HG02623 (cell line): ENCODE results near the gene CACUL1.
"Not testable (repeated sequence)": the region's sequence is repeated elsewhere in the genome, so short reads cannot be mapped to it uniquely, and the experiment has no call there.

ENCODE experiments used
- ATAC-seq: cut with Tn5 transposase; IDR thresholded peaks from one replicate; pipeline ENCODE4 v1.9.1; 2021; ENCODE audit warnings: moderate library complexity; ENCODE audit not compliant: unreplicated experiment

The CACUL1 gene

DNA sequence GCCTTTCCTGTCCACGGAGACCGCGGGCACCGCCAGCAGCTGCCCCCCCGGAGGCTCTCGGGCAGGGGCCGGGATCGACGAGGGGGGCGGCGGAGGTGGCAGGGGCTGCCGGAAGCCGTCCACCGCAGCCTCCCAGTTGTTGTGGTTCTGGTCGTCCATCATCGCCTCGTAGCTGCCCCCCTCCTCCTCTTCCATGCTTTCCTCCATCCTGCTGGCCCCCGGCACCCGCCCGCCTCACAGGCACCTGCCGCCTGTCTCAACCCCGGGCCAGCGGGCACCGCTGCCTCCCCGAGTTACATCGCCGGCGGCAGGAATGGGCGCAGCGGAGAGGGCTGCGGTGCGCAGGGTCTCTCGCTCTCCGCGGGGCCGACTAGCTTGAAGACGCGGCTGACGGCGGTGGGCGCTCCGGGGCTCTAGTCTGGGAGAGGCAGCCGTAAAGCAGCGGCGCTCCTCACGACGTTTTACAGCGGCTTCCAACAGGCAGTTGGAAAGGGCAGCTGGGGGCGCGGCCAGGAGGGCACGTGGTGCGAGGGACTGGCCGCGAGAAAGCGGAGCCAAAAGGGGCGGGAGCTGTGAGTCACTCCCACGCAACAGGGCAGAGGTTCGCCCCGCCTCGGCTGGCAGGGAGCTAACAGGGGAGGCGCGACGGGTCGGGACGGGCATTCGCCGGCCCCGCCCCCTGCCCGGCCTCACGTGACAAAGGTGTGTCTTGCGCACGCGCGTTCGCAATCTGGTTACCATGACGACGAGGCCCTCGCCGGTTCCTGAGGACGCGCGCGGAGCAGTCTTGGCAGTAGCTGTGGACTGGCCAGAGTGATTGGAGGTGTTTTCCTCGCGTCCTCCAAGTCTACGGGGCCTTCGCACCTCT lies at the start of gene CACUL1:
CACUL1 (minus strand) TSS at position 415 of the 868 bp plus-strand sequence; CDS start at position 207, 208 bp downstream.
- ATAC-seq, result peak; percentile 89

- no peak for ATAC-seq
Measured at GRCh38 chr10:118804262-118804773, 49.5 kb upstream of the CACUL1 start.

DNA sequence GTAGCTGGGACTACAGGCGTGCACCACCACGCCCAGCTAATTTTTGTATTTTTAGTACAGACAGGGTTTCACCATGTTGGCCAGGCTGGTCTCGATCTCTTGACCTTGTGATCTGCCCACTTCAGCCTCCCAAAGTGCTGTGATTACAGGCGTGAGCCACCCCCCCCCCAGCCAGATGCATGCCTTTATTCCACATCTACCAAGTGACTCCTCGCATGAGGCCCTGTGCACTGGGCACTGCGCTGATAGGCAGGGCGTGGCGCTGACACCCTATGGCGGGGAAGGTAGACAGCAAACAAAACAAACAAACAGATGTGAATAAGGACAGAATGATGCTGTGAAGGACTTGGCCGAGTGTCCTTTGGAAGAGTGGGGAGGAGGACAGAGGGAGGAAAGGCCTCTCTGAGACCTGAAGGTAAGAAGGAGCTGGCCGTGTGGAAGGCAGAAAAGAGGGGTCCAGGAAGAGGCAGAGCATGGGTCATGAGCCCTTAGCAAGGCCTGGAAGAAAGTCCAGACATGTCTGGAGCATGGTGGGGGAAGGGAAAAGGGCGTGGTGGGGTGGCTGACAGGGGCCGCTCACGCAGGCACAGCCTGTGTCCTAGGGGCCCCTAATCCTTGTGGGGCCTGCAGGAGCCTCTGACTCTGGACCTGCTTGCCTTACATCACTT lies 47.5 kb upstream of the CACUL1 start:
- ATAC-seq, result no peak

DNA sequence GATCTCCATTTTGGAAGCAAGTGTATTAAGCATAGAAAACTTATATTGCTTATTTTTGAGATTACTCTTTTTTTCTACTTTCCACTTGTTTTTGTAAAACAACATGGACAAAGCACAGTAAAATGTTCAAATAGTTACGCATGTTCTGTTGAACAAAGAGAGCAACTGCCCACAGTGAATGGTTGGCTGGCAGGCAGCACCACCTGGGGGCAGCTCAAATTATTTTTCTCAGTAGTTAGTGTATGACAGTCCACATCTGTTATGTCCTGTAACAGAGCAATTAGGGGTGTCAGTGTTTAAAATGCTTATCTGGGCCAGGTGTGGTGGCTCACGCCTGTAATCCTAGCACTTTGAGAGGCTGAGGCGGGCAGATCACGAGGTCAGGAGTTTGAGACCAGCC lies 46.1 kb upstream of the CACUL1 start:
- ATAC-seq, result no peak

DNA sequence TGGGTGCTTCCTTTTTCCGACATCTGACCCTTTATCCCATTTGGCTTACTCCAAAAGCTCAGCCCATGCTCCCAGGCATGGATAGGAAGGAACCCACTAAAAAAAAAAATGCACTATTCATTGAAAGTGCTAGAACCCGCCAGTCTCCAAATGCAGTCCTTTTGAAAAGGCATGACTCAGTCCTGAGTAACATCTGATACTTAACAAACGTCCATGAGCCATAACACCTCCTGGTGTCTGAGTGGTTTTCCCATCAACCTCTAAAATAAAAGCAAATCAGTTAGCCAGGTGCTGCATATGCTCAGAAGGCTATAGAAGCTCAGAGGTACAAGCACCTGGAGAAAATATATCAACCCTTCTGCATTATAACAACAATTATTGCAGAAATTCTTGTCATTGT lies 45.0 kb upstream of the CACUL1 start:
- ATAC-seq, result no peak

DNA sequence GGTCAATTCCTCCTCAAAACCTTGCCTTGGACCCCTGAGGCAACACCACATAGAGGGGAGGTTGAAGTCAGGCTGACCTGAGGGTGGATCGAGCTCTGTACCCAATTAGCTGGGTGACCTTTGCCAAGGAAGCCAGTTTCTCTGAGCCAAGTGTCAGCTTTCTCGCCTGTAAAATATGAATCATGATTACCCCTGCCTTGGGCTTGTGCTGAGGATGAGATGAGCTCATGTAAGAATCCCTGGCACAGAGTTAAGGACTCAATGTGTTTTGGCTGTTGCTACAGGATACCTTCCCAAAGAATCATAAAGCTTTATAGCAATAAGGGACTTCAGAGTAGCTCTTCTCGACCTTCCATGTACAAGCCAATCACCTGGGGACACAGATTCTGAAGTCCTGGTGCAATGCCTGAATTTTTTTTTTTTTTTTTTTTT lies 43.5 kb upstream of the CACUL1 start:
- no peak for ATAC-seq

GRCh38 chr10:118794971-118795370 lies 40.2 kb upstream of the CACUL1 start:
- not testable (repeated sequence) for ATAC-seq

GRCh38 chr10:118793545-118793944 lies 38.8 kb upstream of the CACUL1 start:
- ATAC-seq, result no peak

DNA sequence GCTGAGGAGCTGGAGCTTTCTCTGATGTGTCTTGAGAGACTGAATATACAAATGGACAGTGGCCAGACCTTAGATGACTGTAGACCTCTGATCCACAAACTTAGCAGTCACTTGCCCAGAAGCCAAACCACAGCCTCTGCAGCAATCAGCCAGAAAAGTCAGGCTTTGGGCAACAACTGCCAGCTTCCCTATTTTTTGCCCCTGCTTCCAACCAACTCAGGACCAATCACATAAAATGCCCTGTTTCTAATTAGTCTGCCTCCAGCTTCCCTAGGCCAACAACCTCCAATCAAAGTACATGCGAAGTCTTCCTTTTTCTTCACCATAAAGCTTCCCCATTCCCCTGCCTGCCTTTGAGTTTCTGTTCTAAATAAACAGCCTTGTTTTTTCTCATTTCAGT lies 37.8 kb upstream of the CACUL1 start:
- ATAC-seq, result no peak

GRCh38 chr10:118790058-118790457 lies 35.3 kb upstream of the CACUL1 start:
- no peak for ATAC-seq

GRCh38 chr10:118785551-118785950 lies 30.8 kb upstream of the CACUL1 start:
- no peak for ATAC-seq

GRCh38 chr10:118783776-118784545 lies 29.2 kb upstream of the CACUL1 start:
- ATAC-seq, result no peak

GRCh38 chr10:118782916-118783465 lies 28.2 kb upstream of the CACUL1 start:
- not testable (repeated sequence) for ATAC-seq

GRCh38 chr10:118781541-118781940 lies 26.8 kb upstream of the CACUL1 start:
- no peak for ATAC-seq

- no peak for ATAC-seq
Measured at GRCh38 chr10:118778727-118779126, 24.0 kb upstream of the CACUL1 start.

GRCh38 chr10:118776960-118777359 lies 22.2 kb upstream of the CACUL1 start:
- ATAC-seq, result no peak

DNA sequence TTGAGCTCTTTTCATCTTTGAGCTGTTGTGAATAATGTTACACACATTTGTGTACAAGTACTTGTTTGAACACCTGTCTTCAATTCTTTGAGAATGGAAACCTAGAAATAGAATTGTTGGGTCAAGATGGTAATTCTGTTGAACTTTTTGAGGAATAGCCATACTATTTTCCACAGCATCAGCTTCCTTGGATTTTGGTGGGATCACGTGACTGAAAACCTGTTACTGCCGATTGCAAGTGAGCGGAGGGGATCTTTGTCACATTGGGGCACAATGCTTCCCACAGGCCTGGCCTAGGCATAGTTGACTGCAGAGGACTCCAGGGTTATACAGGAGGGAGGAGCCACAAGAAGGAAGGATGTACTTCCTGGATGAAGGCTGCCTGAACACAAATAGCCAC lies 21.3 kb upstream of the CACUL1 start:
- no peak for ATAC-seq

GRCh38 chr10:118775478-118775877 lies 20.7 kb upstream of the CACUL1 start:
- no peak for ATAC-seq

GRCh38 chr10:118773041-118773440 lies 18.3 kb upstream of the CACUL1 start:
- ATAC-seq, result no peak

DNA sequence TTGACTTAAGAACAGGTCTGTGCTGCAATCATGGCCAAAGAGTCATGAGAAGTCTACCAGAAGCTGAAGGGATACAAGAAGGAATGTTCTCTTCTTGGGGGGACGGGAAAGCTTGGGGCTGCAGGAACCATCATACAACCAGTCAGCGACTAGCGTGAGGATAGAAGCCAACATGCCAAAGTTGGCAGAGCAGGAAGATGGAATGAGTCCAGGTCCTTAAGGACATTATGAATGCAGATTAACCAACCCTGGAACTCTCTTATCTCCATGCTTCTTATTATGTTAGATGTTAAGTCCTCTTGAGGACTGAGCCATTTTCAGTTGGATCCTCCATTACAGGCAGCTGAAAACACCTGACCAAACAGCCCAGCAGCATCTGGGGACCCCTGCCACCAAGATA lies 17.2 kb upstream of the CACUL1 start:
- ATAC-seq, result no peak
